ENCODE data around the gene SPAG9.
"Not testable (repeated sequence)": the region's sequence is repeated elsewhere in the genome, so short reads cannot be mapped to it uniquely, and the experiment has no call there.

The SPAG9 gene

GRCh38 chr17:51085150-51085805 lies 35.4 kb downstream of the SPAG9 start:
- DNase-seq (ENCODE audit: low spot score), result peak; percentile 17

- DNase-seq (ENCODE audit: low spot score), result no peak
These were observed 36.7 kb downstream of the SPAG9 start for GRCh38 chr17:51083981-51084380.

DNA sequence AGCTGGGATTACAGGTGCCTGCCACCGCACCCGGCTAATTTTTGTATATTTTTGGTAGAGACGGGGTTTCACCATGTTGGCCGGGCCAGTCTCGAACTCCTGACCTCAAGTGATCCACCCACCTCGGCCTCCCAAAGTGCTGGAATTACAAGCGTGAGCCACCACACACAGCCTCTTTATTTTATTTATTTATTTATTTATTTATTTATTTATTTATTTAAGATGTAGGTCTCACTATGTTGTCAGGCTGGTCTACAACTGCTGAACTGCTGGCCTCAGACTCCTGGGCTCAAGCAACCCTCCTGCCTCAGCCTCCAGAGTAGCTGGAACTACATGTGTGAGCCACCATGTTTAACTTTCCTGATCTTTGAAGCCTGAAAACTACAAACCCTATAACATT lies 37.3 kb downstream of the SPAG9 start:
- DNase-seq (ENCODE audit: low spot score), result not testable (repeated sequence)

- no peak for DNase-seq (ENCODE audit: low spot score)
These were observed 41.6 kb downstream of the SPAG9 start for GRCh38 chr17:51079049-51079448.

GRCh38 chr17:51078009-51078592 lies 42.6 kb downstream of the SPAG9 start:
- no peak for DNase-seq (ENCODE audit: low spot score)

- DNase-seq (ENCODE audit: low spot score), result no peak
These were observed 43.8 kb downstream of the SPAG9 start for GRCh38 chr17:51076821-51077220.

DNA sequence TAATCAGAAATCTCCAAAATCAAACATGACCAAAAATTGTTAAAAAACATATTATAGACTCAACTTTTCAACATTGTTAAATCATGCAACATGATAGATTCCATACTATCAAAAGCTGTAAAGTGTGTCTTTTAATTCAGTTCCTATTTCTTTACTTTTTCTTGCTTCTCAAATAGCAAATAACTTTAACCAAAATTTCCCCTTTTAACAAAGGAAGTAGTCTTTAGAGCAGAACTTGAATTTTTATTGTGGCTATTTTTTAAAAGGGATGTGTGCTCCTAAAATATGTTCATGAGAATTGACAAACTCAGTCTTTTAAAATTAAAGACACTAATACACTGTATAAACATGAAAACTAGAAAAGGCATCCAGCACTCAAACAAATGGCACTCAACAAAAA lies 49.1 kb downstream of the SPAG9 start:
- DNase-seq (ENCODE audit: low spot score), result no peak

DNA sequence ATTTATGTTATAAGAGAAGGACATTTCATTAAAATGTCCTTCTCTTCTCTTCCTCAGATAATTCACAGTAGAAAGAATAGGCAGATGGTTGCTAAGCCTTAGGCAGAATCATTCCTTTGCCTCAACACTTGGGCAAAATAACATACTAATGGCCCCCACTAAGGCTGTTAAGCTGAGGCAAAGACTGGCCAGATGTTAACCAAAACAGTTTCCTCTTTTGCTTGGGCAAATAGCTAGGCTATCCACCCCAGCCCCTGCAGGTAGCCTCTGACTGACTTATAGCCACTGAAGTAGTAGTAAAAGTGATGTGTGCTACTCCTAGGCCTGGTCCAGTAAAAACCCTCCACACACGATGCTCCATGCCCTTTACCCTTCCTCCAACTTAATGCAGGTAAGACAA lies 55.2 kb downstream of the SPAG9 start:
- DNase-seq (ENCODE audit: low spot score), result no peak

- DNase-seq (ENCODE audit: low spot score), result no peak
These were observed 56.5 kb downstream of the SPAG9 start for GRCh38 chr17:51064061-51064735.

DNA sequence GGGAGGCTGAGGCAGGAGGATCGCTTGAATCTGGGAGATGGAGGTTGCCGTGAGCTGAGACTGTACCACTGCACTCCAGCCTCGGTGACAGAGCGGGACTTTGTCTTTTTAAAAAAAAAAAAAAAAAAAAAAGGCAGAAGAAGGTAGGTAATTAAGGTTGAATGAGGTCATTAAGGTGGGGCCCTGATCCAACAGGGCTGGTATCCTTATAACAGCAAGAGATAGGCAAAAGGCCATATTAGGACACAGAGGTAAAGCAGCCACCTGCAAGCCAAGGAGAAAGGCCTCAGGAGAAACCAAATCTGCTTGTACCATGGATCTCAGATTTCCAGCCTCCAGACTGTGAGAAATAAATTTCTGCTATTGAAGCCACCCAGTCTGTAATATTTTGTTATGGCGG lies 60.3 kb downstream of the SPAG9 start:
- no peak for DNase-seq (ENCODE audit: low spot score)

DNA sequence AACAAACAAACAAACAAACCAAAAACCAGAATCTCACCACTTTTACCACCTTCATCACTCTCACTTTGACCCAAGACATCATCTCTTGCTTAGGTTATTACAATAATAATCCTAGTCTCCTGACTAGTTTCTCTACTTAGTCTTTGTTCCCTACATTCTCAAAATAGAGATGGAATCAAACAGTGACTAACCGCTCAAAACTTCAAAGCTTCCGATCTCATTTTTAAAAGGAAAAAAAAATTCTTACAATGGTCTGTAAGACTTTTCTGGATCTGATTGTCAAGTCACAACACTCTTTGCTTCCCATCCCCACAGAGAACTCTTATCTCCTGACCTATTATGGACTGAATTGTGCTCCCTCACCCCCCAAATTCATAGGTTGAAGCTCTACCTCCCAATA lies 60.9 kb downstream of the SPAG9 start:
- DNase-seq (ENCODE audit: low spot score), result no peak

- DNase-seq (ENCODE audit: low spot score), result no peak
These were observed 63.1 kb downstream of the SPAG9 start for GRCh38 chr17:51057534-51057933.

- DNase-seq (ENCODE audit: low spot score), result peak; percentile 69
These were observed 63.7 kb downstream of the SPAG9 start for GRCh38 chr17:51056813-51057510.

- no peak for DNase-seq (ENCODE audit: low spot score)
These were observed 65.9 kb downstream of the SPAG9 start for GRCh38 chr17:51054748-51055147.

DNA sequence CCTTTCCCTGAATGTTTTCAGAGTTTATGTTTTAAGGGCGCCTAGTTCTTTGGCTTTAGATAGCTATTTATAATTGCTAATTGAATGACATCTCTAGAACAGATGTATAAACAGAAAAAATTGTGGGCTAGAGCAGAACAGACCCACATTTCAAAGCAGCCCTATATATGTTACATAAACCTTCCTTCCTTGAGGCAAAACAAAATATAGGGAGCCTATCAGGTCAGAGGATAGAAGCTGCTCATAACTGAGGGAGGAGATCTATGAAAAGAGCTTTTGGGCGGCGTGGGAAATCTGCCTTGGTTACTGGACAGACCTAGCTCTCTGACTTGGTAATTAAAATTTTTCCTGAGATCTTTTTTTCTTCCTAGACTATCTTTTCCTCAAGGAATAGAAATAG lies 68.4 kb downstream of the SPAG9 start:
- no peak for DNase-seq (ENCODE audit: low spot score)

- DNase-seq (ENCODE audit: low spot score), result no peak
These were observed 70.2 kb downstream of the SPAG9 start for GRCh38 chr17:51050291-51051033.

DNA sequence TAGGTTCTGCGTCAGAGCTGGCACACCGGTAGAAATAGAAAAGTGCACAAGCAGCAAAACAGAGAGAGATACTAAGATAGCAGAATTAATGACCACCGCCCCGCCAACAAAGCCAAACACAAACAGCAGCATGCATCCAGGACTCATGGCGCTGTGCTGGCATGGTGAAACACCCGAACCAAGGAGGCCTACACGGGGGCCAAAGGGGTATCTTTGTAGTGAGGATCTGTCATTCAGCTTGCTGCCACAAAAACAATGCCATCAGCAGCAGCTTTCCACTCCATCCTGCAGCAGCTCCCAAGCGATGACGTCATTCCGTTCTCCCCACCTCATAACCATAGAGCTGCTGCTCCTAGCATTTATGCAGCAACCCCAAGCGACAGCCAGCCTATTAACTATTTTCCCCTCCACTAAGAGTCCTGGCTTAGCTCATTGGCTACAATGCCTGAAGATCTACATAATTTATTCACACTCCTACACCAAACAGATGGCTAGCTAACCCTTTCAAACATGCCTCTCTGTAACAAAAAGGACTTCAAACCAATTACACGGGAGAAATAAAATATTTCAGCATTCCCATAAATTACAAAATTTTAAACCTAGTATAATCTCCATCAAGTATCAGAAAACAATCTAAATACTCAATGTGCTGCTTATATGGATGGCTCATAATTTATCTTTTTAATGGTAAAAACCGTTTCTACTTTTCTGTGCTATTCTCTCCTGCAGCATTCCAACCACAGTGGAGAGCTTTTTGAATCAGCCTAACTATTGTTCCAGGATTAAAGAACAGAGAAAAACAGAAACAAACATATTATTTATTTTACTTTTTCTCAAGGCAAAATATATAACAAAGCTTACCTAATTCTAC lies 73.9 kb downstream of the SPAG9 start:
- DNase-seq (ENCODE audit: low spot score), result peak; percentile 23

DNA sequence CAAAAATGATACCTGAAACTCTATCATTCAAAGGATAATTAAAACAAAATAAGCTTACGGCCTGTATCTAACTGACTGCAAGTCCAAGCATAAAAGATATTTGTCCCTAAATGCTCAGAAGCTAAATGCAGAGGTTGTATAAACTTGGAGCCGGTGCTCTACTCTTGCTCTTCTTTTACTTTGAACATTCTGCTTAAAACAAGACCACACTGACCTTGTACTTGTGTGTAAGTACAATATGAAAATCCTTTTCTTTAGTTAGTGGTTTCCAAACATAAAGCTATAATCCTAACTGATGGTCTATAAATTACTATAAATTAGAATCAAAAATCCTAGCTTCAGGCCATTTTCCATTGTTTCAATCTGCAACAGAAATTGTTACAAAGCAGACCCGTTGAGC lies 74.6 kb downstream of the SPAG9 start:
- no peak for DNase-seq (ENCODE audit: low spot score)

DNA sequence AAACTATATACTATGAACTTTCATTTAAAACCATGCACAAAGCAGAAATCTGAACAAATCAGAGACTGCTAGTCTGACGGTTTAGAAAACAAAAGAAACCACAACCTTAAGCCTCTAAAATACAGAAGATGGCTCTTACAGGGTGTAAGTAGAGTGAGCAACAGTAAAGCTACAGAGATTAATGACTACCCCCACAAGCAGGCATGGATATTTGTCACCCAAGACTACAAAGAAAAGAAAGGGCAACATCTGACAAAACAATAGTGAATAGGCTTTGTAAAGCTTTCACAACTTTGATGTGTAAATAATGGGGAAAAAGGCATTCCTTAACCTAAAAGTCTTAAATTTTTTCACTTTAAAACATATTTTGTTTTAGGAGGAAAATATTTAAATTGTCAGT lies 75.0 kb downstream of the SPAG9 start:
- DNase-seq (ENCODE audit: low spot score), result no peak

DNA sequence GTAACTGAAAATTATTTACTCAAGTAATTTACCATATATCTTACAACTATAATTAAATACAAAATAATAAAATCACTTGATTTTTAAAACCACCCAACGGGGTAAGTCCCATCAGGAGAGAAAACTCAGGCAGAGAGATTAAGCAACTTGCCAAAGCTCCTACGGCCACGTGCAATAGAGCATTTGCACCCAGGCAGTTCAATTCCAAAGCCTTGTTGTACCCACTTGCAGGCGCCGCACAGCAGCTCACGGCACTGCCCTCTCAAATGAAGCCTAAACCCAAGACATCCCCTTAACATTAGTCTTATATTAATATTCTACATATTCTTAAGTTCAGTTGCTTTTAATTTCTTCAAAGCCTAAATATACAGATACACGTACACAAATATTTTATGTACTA lies 75.7 kb downstream of the SPAG9 start:
- DNase-seq (ENCODE audit: low spot score), result no peak

GRCh38 chr17:51036084-51036483 lies 84.6 kb downstream of the SPAG9 start:
- no peak for DNase-seq (ENCODE audit: low spot score)
